ENCODE measurements around the gene AOPEP.
A peak's percentile ranks its signal among the peaks of the same experiment; 100 is the strongest.

Gene AOPEP

DNA sequence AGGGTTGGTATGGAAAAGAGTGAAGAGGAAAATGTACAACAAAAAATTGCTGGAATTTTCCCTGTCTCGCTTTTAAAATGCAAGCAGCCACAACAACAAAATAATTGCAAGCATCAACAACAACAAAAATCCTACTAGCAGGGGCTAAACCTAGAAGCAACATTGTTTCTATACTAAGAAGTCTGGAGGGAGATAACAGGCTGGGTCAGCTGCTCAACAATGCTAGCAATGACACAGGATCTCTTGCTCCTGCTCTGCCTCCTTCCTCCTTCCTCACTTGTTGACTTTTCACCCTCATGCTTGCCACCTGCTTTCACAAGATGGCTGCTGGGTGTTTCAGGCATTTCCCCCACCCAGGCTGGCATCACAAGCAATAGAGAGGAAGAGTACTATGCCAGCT is 7.6 kb upstream of the AOPEP start:
- no peak for DNase-seq (ENCODE audit: low spot score)

DNA sequence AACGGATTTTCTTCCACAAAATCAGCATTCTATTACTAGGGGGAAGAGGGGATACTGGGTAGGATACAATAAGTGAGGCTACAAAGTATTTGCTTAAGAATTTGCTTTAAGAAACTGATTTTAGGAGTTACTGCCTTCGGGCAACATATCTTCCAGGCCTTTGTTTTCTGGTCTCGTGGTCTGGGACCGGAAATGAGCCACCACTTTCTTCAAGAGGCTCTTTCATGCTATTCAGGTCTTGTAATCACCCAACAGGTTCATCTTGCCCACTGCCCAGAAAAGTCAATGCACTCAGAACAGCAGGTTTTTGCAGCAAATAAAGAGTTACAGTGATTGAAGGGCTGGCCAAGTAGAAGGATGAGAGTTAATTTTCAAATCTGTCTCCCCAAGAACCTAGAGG is 6.6 kb upstream of the AOPEP start:
- DNase-seq (ENCODE audit: low spot score): no peak

DNA sequence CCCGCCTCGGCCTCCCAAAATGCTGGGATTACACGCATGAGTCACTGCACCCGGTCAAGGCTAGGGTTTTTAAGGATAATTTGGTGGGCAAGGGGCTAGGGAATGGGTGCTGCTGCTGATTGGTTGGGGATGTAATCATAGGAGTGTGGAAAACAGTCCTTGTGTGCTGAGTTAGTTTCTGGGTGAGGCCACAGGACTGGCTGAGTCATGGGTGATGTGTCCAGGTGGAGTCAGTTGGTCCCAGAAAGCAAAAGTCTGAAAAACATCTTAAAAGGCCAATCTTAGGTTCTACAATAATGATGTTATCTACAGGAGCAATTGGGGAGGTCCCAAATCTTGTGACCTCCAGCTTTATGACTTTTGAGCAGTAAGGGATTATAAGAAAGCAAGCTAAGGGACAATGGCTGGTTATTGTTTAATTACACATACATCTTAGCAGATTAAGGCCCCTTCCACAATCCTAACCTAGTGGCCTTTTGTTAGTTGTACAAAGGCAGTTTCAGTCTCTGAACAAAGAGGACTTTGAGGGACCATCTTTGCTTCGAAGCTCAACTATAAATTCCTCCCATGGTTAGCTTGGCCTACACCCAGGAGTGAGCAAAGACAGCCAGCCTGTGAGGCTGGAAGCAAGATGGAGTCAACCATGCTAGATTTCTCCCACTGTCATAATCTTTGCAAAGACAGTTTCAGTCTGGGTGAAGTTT is 5.5 kb upstream of the AOPEP start:
- DNase-seq (ENCODE audit: low spot score): peak; percentile 50

DNA sequence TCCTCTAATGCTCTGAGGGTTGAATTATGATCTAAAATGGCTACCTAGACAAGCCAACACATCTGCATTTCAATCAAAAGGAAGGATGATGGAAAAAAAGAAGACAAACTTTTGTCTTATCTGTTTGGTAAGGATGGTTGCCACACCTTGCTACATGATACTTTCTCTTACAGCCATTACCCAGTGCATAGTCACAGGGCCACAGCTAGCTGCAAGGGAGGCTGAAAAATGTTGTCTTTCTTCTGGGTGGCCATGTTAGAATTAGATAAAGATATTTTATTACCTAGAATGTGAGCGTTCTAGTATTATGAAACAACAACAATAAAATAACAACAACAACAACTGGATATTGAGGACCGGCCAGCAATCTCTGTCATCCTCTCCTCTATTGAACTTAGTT is 4.7 kb upstream of the AOPEP start:
- DNase-seq (ENCODE audit: low spot score): no peak

DNA sequence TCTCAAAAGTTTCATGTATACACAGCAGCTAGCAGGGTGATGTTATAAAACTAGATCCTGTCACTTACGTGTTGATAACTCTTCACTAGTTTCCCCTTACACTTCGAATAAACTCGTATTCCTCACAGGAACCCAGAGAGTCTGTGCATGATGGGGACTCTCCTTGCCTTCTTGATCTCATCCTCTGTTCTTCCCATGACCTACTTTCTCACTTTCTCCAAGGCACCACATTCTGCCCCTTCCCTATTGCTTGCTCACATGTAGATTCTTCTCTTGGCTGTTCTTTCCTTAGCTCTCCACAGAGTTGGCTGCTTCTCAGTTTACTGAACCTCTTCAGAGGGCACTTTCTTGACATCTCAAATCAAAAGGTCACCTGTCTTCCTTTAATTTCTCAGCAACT is 1.2 kb upstream of the AOPEP start:
- no peak for DNase-seq (ENCODE audit: low spot score)

DNA sequence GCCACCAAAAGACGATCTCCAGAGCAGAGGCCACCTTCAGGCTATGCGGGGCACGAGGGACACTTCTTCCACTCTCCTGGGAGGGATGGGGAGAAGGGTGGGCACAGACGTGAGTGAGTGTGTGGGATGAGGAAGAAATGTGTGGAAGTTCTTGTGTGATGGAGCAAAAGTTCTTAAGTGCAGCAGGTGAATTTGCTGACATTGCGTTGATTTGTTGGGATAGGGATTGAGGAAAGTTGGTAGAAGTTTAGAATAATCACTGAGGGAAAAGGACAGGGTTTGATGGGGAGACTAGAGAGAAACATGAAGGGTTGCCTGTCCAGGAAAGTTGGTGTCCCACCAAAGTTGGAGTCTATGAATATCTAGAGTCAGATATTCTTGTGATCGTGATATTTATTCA is 2.2 kb downstream of the AOPEP start:
- DNase-seq (ENCODE audit: low spot score): no peak

DNA sequence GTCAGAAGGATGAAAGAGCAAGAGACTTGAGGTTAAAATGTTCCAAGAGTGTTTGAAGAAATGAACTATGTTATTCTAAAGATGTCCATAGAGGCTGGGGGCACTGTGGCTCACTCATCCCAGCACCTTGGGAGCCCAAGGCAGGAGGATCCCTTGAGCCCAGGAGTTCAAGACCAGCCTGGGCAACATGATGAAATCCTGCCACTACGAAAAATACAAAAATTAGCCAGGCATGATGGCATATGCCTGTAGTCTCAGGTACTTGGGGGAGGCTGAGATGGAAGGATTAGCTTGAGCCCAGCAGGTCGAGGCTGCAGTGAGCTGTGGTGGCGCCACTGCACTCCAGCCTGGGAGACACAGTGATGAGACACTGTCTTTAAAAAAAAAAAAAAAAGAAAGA is 2.7 kb downstream of the AOPEP start:
- DNase-seq (ENCODE audit: low spot score): no peak

DNA sequence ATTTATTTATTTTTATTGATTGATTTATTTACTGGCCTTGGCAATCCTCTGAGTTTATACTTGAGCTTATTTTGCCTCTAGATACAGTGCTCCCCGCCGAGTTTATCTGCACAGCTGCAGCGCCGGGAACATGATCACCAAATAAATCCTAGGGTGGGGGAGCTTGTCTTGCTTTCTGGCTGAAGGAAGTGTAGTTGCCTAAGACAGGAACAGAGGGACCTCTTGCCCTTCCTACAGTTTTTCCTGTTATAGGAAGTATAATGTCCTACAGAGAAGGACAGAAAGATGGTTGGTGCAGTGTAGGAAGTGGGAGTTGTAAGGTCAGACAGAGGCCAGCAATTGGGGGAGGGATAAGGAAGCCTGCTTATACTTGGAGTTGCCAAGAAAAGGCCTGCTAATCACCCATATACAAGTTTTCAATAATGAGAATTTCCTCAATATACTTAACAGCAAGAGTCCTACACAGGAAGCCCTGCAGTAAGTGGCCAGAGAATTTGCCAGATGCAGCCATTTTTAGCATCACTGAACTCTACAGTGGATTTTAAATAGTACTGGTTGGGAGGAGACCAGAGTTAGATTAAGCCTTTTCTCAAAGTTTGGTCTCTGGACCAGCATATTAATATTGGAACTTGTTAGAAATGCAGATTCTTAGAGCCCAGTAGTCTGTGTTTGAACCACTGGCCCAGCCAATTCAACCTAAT is 7.7 kb downstream of the AOPEP start:
- no peak for DNase-seq (ENCODE audit: low spot score)

DNA sequence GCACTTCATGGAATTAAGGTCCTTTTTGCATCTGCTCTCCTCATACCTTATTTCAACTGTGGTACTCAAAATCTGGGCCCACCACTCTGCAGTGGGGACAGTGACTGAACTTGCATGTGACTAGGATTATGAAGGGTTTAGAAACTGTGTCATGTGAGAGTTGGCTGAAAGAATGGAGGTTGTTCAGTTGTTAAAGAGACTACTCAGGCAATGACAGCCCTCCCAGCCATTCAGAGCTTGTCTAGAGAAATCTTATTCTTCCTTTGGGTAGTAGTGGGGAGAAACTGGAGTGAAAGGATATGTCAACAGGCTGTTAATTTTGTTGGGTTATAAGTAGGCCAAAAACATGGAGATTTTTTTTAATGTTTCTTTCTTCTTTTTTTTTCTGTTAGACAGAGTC is 10.3 kb downstream of the AOPEP start:
- DNase-seq (ENCODE audit: low spot score): no peak

DNA sequence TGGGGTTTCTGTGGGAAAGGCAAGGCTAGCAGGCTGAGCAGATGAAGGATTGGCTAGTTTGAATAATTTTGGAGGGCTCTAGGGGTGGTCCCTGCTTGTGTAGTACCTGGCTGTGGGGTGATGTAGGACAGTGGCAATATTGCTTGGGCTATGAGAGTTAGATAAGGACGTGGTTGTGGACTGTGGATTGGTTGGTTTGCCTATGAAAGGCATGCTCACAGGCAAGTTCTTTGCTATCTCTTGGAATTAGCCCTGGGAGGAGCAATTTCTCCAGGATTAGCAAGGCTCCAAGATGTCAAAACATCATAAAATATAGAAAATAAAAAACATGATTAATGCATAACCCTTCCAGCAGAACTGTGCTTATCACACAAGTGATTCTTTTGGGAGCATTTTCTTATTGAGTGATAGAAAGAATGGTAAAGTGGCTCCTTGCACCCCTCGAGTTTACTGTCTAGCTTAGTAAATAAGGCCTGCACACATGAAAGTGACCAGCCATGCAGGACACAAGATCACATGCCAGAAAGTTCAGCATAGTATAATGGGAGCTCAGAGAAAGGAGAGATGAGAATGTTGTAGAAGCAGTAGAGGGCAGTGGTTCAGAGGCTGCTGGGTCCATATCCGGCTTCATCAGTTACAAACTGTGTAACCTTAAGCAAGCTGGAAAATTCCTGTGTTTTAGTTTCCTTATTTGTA is 13.8 kb downstream of the AOPEP start:
- DNase-seq (ENCODE audit: low spot score): peak; percentile 33

DNA sequence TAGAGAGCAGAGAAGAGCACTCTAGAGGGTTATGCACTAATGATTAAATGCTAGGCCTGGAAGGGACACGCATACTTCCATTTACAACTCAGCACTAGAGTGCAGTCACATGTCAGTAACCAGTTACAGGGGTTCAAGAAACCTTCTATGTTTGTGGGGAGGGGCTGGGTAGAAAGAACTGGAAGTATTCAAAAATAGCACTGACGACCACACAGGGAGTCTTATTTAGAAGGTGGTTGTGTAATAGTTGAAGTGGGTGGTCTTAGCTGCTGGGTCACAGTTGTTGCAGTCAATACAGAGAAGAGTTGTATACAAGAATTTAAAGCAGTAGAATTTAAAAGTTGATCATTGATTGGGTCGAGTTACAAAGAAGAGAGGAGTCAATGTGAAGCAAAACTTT is 15.4 kb downstream of the AOPEP start:
- DNase-seq (ENCODE audit: low spot score): no peak

DNA sequence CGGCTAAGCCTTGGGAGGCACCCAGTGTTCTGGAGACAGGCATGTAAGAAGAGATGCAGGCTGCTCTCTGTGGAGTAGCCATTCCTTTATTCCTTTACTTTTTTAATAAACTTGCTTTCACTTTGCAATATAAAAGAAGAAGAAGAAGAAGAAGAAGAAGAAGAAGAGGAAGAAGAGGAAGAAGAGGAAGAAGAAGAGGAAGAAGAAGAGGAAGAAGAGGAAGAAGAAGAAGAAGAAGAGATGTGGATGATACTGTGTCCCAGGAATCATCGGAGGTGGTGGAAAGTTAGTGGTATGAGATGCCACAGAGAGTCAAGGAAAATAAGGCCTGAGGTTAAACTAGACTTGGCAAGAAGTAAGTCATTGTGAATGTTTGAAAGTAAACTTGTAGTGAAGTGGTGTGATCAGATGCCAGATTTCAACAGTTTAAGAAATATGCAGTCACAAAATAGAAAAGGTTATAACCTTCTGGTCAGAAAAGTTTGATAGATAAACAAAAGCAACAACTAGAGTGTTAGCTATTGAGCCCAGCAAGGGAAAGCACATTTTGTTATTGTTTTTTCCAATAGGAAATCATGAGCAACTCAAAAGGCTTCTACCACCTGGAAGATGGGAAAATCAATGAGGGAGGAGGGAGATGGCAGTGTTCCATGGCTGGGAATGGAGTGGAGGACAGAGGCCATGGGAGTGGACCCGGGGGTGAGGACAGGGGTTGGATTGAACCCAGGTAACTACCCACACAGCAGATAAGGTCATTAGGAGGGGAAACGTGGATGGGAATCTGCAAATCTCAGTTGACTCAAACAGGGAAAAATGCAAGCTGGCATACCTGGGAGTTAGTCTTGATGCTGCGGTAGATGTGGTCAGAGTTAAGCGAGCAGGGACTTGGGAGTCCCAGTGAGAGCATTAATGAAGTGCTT is 16.8 kb downstream of the AOPEP start:
- no peak for DNase-seq (ENCODE audit: low spot score)

DNA sequence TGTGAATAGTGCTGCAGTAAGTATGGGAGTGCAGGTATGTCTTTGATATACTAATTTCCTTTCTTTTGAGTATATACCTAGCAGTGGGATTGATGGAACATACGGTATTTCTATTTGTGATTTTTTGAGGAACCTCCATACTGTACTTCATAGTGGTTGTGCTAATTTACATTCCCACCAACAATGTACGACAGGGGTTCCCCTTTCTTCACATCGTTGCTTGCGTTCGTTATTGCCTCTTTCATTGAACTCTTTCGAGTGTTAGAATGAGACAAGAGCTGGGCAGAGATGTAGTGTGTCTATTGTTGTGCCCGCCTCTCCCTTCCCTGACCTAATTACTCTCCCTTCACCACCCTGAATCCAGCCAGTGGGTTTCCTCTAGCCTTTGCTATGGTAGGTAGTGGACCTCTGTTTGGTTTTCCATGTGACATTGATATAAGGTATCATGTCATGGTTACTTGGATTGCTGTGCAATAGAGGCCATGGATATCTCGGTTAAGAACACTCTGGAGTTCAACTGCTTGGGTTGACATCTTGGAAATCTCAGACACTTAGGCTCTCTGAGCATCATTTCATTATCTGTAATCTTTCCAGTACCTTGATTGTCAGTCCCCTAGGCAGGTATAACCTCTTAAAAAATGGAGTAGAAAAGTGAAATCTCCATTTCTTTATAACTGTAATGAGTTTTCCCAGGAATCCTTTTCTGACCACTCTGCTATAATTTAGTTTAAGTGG is 19.5 kb downstream of the AOPEP start:
- DNase-seq (ENCODE audit: low spot score): no peak

DNA sequence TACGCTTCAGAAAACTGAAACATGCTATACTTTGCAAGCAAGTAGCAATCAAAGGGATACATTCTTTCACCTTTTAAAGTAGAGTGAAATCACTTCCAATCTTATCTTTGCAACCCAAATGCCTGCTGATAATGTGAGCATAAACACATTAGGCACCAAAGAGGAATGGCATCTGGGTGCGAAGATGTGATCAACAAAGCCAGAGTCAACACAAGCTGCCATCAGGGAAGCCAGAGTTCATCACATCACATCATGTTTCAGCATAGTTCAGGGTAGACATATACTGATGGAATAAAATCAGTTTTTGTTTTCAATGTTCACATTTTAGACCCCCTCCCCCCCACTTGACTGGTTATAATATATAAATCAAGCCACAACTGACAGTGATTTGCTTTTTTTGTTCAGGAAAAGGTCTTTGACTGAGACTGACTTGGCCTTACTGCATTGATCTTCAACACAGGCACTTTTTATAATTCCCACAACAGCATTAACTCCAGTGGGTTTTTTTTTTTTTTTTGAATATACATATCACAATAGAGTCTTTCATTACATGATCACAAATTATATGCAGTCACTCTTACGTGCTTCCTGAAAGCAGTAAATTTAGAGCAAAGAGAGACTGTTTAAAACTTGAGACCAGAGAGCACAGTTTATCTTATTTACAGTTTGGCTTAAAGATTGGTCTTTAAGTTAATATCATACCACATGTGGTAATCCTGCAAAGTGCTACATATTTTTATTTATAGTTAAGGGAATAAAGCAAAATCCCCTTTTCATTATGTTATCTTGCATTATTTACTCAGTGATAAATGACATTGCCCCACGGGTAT is 20.3 kb downstream of the AOPEP start:
- DNase-seq (ENCODE audit: low spot score): no peak

DNA sequence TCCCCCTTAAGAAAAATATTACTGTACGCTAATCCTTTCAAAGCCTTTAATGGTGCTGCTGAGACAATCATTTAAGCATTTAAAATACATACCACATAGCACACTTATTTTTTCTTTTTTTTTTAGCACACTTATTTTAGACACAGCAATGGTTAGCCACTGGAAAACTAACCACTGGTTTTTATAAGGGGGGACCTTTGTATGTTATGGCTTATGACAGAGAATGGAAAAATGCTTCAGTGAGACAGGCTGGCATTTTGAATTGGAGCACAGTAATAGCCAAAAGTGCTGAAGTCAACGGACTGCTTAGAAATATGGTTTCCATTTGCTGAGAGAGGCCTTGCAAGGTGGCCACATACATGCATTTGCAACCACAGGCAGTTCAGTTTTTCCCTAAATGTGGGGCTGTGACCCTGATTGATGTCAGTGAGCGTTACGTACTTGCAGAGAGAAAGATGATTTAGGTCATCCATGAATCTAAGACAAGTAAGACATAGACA is 28.5 kb downstream of the AOPEP start:
- DNase-seq (ENCODE audit: low spot score): no peak

DNA sequence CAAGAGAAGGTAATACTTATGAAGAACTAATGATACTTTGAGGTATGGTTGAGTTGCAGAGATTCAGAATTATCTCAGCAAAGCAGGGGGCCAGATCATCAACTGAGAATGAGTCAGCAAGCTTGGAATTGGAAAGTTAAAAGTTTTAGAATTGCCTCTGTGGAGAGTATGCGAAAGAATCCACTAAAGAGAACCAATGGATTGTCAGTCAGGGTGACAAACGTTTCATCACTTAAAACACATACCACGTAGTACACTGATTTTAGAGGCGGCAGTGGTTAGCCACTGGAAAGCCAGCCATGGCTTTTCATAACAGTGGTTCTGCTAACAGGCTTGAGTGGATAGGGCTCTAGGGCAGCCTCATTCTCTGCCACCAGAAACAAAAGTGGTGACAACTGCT is 30.7 kb downstream of the AOPEP start:
- no peak for DNase-seq (ENCODE audit: low spot score)

DNA sequence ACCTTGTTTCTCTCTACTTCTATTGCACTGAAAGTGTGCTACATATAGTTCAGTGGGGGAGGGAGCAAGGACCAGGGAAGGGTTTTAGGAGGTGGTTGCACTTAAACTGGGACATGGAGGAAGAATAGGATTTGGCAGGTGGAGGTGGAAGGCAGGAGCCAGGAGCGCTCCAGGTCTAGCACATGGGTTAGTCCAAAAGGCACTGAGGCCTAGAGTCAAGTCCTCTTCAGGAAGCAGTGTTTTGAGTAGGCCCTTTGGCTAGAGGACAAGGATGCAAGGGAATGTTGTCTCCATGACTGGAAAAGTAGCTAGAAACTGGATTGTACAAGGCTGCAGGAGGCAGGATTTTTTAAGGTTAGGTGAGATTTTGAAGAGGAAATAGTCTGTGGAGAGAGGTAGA is 31.5 kb downstream of the AOPEP start:
- no peak for DNase-seq (ENCODE audit: low spot score)

DNA sequence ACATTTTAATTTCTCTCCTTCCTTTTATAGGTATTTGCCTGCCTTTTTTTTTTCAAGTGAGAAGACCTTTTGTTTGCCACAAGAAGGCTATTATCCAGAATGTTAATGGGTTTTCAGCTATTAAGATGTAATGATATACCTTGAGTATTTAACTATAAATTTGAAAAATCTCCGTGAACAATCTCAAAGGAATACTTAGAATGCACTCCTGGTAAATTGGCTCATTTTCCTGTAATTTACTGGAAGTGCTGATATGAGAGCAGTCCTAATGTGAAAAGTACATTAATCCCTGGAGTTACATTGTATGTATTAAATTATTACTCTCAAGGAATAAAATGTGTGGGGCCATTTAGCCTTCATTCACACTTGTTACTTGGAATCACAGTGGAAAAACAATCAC is 32.4 kb downstream of the AOPEP start:
- DNase-seq (ENCODE audit: low spot score): no peak

DNA sequence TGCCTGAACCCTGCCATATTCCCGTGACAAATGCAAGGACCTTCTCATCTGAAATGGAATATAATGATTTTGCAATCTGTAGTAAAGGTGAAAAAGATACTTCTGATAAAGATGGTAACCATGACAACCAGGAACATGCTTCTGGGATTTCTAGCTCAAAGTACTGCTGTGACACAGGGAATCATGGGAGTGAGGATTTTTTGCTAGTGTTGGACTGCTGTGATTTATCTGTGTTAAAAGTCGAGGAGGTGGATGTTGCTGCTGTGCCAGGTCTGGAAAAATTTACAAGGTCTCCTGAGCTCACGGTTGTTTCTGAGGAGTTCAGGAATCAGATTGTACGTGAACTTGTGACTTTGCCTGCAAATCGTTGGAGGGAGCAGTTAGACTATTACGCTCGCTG is 33.5 kb downstream of the AOPEP start:
- DNase-seq (ENCODE audit: low spot score): no peak

DNA sequence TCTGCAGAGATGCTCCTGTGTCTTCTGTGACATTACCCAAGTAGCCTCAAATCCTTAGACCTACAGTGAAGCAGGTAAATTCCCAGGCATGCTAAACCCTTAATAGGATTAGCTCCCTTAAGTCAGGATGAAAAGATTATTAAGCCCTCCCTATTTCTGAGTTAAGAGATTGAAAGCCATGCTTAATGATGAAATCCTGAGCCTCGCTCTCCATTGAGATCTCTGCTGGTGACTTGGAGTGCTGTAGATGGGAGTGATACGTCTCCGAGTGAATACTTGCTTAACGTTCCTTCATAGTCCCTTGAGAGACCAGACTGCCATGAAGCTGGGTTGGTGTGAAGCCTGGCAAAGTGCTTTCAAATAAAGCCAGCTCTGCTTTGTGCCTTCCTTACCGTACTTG is 34.2 kb downstream of the AOPEP start:
- no peak for DNase-seq (ENCODE audit: low spot score)

DNA sequence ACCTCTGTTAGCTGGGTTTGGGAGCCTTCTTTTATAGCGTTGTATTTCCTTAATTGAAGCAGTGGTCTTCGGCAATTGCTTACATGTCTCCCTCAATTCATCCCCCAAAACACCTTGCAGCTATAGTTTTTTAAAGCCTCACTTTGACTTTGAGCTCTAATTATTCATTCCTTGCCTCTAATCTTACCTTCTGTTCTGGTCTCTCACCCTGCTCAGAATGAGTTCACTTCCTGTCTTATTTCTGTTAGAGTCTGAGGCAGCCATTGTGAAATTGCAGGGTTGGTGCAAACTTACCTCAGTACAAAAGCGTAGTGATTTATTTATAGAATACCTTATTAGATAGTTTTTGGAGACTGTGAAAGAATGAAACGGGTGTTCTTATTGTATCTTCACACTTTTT is 35.0 kb downstream of the AOPEP start:
- DNase-seq (ENCODE audit: low spot score): no peak

All from putamen (tissue), 1 donor.